ENCODE measurements around the gene C1GALT1. TPM values are rescaled to one million over a fixed set of nuclear protein-coding genes. Genes with fewer than 3 reads are reported as not detected.

The C1GALT1 gene
- total RNA-seq, 1 experiment from 2014 or later, result 106 TPM

DNA sequence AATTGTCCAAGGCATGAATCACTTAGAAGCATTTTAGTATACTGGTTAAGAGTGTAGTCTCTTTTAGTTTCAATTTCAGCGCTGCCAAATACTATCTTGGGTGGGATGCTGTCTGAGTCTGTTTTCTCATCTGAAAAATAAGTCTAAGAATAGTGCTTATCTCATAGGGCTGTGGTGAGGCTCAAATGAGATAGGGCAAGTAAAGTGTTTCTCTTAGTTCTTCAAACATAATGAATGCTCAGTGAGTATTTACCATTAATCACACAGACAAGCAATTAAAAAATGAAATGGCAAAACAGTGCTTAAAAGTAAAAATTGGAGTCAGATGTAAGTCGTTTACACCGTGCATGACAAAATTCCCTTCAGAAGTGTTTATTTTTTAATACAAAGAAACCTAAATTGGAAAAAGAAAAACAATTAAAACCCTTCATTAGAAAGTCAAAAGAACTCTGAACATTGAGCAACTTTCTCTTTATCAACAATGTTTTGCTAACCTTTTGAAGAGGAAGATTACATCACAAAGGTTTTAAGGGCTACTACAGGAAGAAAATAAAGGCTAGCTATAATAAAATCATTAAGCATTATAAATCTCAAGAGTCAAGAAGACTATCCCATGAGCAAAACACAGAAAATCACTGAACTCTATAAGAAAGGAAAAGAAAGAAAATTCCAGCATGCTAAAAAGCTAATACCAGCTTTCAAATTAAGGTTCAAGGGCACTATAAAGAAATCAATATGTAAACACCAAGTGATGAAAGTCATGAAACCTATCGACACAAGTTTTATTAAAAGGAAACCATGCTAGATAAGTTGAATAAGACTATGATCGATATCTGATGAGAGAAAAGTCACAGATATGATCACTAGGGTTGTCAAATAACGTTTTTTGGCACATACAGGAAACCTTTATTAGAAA lies 45.6 kb upstream of the C1GALT1 start:
- no peak for TF ChIP-seq SMAD4 (CRISPR knock-in tag; IDR thresholded peaks at IDR 0.05)
- TF ChIP-seq CBFB (CRISPR knock-in tag; IDR thresholded peaks at IDR 0.05; ENCODE audit: low read depth), result no peak
- TF ChIP-seq, protein P1, sequence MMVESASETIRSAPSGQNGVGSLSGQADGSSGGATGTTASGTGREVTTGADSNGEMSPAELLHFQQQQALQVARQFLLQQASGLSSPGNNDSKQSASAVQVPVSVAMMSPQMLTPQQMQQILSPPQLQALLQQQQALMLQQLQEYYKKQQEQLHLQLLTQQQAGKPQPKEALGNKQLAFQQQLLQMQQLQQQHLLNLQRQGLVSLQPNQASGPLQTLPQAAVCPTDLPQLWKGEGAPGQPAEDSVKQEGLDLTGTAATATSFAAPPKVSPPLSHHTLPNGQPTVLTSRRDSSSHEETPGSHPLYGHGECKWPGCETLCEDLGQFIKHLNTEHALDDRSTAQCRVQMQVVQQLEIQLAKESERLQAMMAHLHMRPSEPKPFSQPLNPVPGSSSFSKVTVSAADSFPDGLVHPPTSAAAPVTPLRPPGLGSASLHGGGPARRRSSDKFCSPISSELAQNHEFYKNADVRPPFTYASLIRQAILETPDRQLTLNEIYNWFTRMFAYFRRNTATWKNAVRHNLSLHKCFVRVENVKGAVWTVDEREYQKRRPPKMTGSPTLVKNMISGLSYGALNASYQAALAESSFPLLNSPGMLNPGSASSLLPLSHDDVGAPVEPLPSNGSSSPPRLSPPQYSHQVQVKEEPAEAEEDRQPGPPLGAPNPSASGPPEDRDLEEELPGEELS (CRISPR knock-in tag; IDR thresholded peaks at IDR 0.05), result no peak
- TF ChIP-seq, protein P2, sequence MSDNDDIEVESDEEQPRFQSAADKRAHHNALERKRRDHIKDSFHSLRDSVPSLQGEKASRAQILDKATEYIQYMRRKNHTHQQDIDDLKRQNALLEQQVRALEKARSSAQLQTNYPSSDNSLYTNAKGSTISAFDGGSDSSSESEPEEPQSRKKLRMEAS (CRISPR knock-in tag; IDR thresholded peaks at IDR 0.05), result no peak
- TF ChIP-seq ATF1 (CRISPR knock-in tag; IDR thresholded peaks at IDR 0.05), result no peak
- TF ChIP-seq MYBL2 (CRISPR knock-in tag; IDR thresholded peaks at IDR 0.05), result no peak
- TF ChIP-seq EMX1 (CRISPR knock-in tag; IDR thresholded peaks at IDR 0.05), result no peak
- DNase-seq (ENCODE audit: low spot score), result no peak
- ChIA-PET CTCF (no interaction called here), POLR2A (no interaction called here)
- peaks cover 29% of the 10 kb centered on the region for H3K4me1 Mint-ChIP-seq
- no peak for ATAC-seq
- H3K27me3 Mint-ChIP-seq (ENCODE audit: low read depth), result no peaks in the 10 kb centered on the region; the same call in 1 of the 2 replicates
- H3K27ac Mint-ChIP-seq, result no peak overlapping the region
- H3K9me3 Mint-ChIP-seq, result peaks cover 14% of the 10 kb centered on the region
- no peak overlapping the region for H3K4me3 Mint-ChIP-seq
- no peaks in the 10 kb centered on the region for H3K36me3 Mint-ChIP-seq

DNA sequence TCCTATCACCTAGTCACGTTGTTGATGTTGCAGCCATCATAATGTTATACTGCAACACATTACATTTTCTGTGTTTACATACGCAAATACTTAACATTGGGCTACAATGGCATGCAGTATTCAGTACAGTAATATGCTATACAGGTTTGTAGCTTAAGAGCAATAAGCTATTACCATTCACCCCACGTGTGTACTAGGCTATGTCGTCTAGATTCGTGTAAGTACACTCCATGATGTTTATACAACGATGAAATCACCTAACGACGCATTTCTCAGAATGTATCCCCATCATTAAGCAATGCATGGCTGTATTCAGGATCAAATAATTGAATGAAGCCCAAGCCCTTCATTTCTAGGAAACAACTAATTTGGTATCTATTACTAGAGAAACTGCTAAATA lies 43.4 kb upstream of the C1GALT1 start:
- POLR2A ChIA-PET, result no interaction called here
- Mint-ChIP-seq H3K27me3 (ENCODE audit: low read depth) (no peaks in the 10 kb centered on the region; the same call in 1 of the 2 replicates), H3K4me3 (no peak overlapping the region), H3K9me3 (peaks cover 29% of the 10 kb centered on the region), H3K4me1 (peaks cover 29% of the 10 kb centered on the region), H3K27ac (no peak overlapping the region), H3K36me3 (peaks cover 12% of the 10 kb centered on the region)
- ATAC-seq (no peak), DNase-seq (ENCODE audit: low spot score) (no peak)
- TF ChIP-seq ZNF423 (CRISPR knock-in tag; IDR thresholded peaks at IDR 0.05) (no peak), ZNF263 (CRISPR knock-in tag; IDR thresholded peaks at IDR 0.05; ENCODE audit: low read depth) (no peak), ZNF317 (CRISPR knock-in tag; IDR thresholded peaks at IDR 0.05; ENCODE audit: borderline replicate concordance, low read depth) (no peak), SMAD3 (CRISPR knock-in tag; IDR thresholded peaks at IDR 0.05; ENCODE audit: borderline replicate concordance) (no peak), NFE2L1 (CRISPR knock-in tag; IDR thresholded peaks at IDR 0.05) (no peak), ZNF232 (CRISPR knock-in tag; IDR thresholded peaks at IDR 0.05) (no peak), FOXJ3 (CRISPR knock-in tag; IDR thresholded peaks at IDR 0.05; ENCODE audit: borderline replicate concordance) (no peak), ZNF396 (CRISPR knock-in tag; IDR thresholded peaks at IDR 0.05; ENCODE audit: borderline replicate concordance) (no peak), ZBTB21 (CRISPR knock-in tag; IDR thresholded peaks at IDR 0.05; ENCODE audit: borderline replicate concordance) (no peak), GRHL2 (CRISPR knock-in tag; IDR thresholded peaks at IDR 0.05; ENCODE audit: insufficient replicate concordance, severe bottlenecking) (no peak), FOXP1 (CRISPR knock-in tag; IDR thresholded peaks at IDR 0.05; ENCODE audit: borderline replicate concordance) (no peak), ETV6 (CRISPR knock-in tag; IDR thresholded peaks at IDR 0.05) (no peak), OVOL2 (CRISPR knock-in tag; IDR thresholded peaks at IDR 0.05; ENCODE audit: borderline replicate concordance) (no peak), ZNF138 (CRISPR knock-in tag; conservative IDR thresholded peaks at IDR 0.05) (no peak)
- TF ChIP-seq, protein P3, sequence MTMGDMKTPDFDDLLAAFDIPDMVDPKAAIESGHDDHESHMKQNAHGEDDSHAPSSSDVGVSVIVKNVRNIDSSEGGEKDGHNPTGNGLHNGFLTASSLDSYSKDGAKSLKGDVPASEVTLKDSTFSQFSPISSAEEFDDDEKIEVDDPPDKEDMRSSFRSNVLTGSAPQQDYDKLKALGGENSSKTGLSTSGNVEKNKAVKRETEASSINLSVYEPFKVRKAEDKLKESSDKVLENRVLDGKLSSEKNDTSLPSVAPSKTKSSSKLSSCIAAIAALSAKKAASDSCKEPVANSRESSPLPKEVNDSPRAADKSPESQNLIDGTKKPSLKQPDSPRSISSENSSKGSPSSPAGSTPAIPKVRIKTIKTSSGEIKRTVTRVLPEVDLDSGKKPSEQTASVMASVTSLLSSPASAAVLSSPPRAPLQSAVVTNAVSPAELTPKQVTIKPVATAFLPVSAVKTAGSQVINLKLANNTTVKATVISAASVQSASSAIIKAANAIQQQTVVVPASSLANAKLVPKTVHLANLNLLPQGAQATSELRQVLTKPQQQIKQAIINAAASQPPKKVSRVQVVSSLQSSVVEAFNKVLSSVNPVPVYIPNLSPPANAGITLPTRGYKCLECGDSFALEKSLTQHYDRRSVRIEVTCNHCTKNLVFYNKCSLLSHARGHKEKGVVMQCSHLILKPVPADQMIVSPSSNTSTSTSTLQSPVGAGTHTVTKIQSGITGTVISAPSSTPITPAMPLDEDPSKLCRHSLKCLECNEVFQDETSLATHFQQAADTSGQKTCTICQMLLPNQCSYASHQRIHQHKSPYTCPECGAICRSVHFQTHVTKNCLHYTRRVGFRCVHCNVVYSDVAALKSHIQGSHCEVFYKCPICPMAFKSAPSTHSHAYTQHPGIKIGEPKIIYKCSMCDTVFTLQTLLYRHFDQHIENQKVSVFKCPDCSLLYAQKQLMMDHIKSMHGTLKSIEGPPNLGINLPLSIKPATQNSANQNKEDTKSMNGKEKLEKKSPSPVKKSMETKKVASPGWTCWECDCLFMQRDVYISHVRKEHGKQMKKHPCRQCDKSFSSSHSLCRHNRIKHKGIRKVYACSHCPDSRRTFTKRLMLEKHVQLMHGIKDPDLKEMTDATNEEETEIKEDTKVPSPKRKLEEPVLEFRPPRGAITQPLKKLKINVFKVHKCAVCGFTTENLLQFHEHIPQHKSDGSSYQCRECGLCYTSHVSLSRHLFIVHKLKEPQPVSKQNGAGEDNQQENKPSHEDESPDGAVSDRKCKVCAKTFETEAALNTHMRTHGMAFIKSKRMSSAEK (CRISPR knock-in tag; IDR thresholded peaks at IDR 0.05; ENCODE audit: borderline replicate concordance), result no peak
- TF ChIP-seq, protein P4, sequence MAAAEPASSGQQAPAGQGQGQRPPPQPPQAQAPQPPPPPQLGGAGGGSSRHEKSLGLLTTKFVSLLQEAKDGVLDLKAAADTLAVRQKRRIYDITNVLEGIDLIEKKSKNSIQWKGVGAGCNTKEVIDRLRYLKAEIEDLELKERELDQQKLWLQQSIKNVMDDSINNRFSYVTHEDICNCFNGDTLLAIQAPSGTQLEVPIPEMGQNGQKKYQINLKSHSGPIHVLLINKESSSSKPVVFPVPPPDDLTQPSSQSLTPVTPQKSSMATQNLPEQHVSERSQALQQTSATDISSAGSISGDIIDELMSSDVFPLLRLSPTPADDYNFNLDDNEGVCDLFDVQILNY (CRISPR knock-in tag; IDR thresholded peaks at IDR 0.05), result no peak
- TF ChIP-seq, protein P5, sequence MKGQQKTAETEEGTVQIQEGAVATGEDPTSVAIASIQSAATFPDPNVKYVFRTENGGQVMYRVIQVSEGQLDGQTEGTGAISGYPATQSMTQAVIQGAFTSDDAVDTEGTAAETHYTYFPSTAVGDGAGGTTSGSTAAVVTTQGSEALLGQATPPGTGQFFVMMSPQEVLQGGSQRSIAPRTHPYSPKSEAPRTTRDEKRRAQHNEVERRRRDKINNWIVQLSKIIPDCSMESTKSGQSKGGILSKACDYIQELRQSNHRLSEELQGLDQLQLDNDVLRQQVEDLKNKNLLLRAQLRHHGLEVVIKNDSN (CRISPR knock-in tag; IDR thresholded peaks at IDR 0.05), result no peak
- TF ChIP-seq, protein P2 (CRISPR knock-in tag; IDR thresholded peaks at IDR 0.05), result no peak
- TF ChIP-seq, protein P6, sequence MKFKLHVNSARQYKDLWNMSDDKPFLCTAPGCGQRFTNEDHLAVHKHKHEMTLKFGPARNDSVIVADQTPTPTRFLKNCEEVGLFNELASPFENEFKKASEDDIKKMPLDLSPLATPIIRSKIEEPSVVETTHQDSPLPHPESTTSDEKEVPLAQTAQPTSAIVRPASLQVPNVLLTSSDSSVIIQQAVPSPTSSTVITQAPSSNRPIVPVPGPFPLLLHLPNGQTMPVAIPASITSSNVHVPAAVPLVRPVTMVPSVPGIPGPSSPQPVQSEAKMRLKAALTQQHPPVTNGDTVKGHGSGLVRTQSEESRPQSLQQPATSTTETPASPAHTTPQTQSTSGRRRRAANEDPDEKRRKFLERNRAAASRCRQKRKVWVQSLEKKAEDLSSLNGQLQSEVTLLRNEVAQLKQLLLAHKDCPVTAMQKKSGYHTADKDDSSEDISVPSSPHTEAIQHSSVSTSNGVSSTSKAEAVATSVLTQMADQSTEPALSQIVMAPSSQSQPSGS (CRISPR knock-in tag; IDR thresholded peaks at IDR 0.05; ENCODE audit: borderline replicate concordance, low read depth), result no peak
- CTCF ChIA-PET, result no interaction called here

All from WTC11 (cell line).